SKM-1 treated with dmso at 0.1 percent for 144 hours (cell line): ENCODE results near the gene HLA-B.
"Not testable (repeated sequence)": the region's sequence is repeated elsewhere in the genome, so short reads cannot be mapped to it uniquely, and the experiment has no call there.

Experiments used
- DNase-seq: peaks from one replicate; lab custom pipeline; 2025; ENCODE audit not compliant: unreplicated experiment; lab: John Stamatoyannopoulos, UW

HLA-B gene

GRCh38 chr6:31356946-31357466, at the start of gene HLA-B:
TSS of gene HLA-B (minus strand) at chr6:31357179. CDS start at chr6:31357158, 21 bp downstream.
- DNase-seq, result peak; percentile 86

GRCh38 chr6:31405996-31406395, 49.0 kb upstream of the HLA-B start:
- no peak for DNase-seq

GRCh38 chr6:31404061-31404364, 47.0 kb upstream of the HLA-B start:
- not testable (repeated sequence) for DNase-seq

GRCh38 chr6:31403283-31404060, 46.5 kb upstream of the HLA-B start, which contains the start of gene MICA:
TSS of gene MICA (plus strand) at chr6:31403595. CDS start at chr6:31403633, 38 bp downstream.
- no peak for DNase-seq

- DNase-seq, result no peak
Measured at GRCh38 chr6:31402324-31403282, 45.6 kb upstream of the HLA-B start.

GRCh38 chr6:31401403-31401802, 44.4 kb upstream of the HLA-B start:
- DNase-seq, result no peak

GRCh38 chr6:31400467-31401289, 43.7 kb upstream of the HLA-B start:
- DNase-seq, result peak; percentile 67

- peak; percentile 74 for DNase-seq
Measured at GRCh38 chr6:31399589-31400466, 42.8 kb upstream of the HLA-B start.

GRCh38 chr6:31397901-31398525, 41.0 kb upstream of the HLA-B start:
- no peak for DNase-seq

- DNase-seq, result not testable (repeated sequence)
Measured at GRCh38 chr6:31397153-31397499, 40.1 kb upstream of the HLA-B start.

GRCh38 chr6:31396422-31397152, 39.6 kb upstream of the HLA-B start:
- peak; percentile 24 for DNase-seq

GRCh38 chr6:31395832-31396231, 38.9 kb upstream of the HLA-B start:
- DNase-seq, result no peak

GRCh38 chr6:31394381-31394780, 37.4 kb upstream of the HLA-B start:
- no peak for DNase-seq

- no peak for DNase-seq
Measured at GRCh38 chr6:31393932-31394331, 37.0 kb upstream of the HLA-B start.

- DNase-seq, result not testable (repeated sequence)
Measured at GRCh38 chr6:31389802-31390132, 32.8 kb upstream of the HLA-B start.

GRCh38 chr6:31388916-31389801, 32.2 kb upstream of the HLA-B start:
- not testable (repeated sequence) for DNase-seq

GRCh38 chr6:31386977-31387376, 30.0 kb upstream of the HLA-B start:
- DNase-seq, result no peak

- DNase-seq, result no peak
Measured at GRCh38 chr6:31386099-31386498, 29.1 kb upstream of the HLA-B start.
